Esophagus muscularis mucosa (tissue), 4 donors: ENCODE data around the gene DNAJC27. TPM values are rescaled to one million over a fixed set of nuclear protein-coding genes. Genes with fewer than 3 reads are reported as not detected.

Experiments
- DNase-seq: peaks from one replicate; pipeline ENCODE4 v3.0.0-alpha.2; 2017; ENCODE audit errors: extremely low spot score
- H3K27ac ChIP-seq, 4 donors: fragments of 200-600 bp; sonication (generic); replicated peaks in 1 of 4; 1 replicate in 3 of 4; 2 replicates in 1 of 4; pipeline ENCODE4 v1.5.1; 2016 to 2019; ENCODE audit warnings: mild to moderate bottlenecking in 1 of 4
- H3K27me3 ChIP-seq, 4 donors: fragments of 200-600 bp; sonication (generic); one replicate each; pipeline versions ENCODE4 v1.5.1 to v1.6.0; 2016 to 2019
- H3K36me3 ChIP-seq, 4 donors: fragments of 200-600 bp; sonication (generic); one replicate each; pipeline ENCODE4 v1.5.1; 2016 to 2019
- H3K4me1 ChIP-seq, 4 donors: fragments of 200-600 bp; sonication (generic); one replicate each; pipeline ENCODE4 v1.5.1; 2016 to 2019
- H3K4me3 ChIP-seq, 4 donors: fragments of 200-600 bp; sonication (generic); 1 replicate in 2 of 4; 2 replicates in 2 of 4; pipeline ENCODE4 v1.5.1; 2016 to 2019; ENCODE audit warnings: mild to moderate bottlenecking in 4 of 4, moderate library complexity in 1 of 4
- H3K9me3 ChIP-seq, 4 donors: fragments of 200-600 bp; sonication (generic); 1 replicate in 3 of 4; 2 replicates in 1 of 4; pipeline ENCODE4 v1.5.1; 2016 to 2019
- EP300 ChIP-seq: sonication (generic); formaldehyde crosslinking; IDR thresholded peaks from one replicate; pipeline ENCODE4 v1.6.1; 2017; ENCODE audit warnings: antibody characterized with exemption
- POLR2A ChIP-seq: fragments of 450-650 bp; IDR thresholded peaks from one replicate; pipeline ENCODE4 v1.6.1; 2017; ENCODE audit warnings: antibody characterized with exemption, moderate library complexity, mild to moderate bottlenecking, low read depth
- POLR2AphosphoS5 ChIP-seq, 2 donors: sonication (generic); formaldehyde crosslinking; IDR thresholded peaks; one replicate each; pipeline ENCODE4 v1.6.1; 2017; ENCODE audit warnings: antibody characterized with exemption in 2 of 2
- WGBS: methylation state at CpG from one replicate; pipeline ENCODE4 v1.1.5; 2018; 5-methylcytosine and 5-hydroxymethylcytosine counted together
- intact Hi-C: fragments of 100-400 bp; cut with DNase I; formaldehyde crosslinking; loops from one replicate; pipeline ENCODE4 v1.15.1; 2023
- total RNA-seq, 4 donors: library from RNA; depleted of rRNA; stranded (reverse); fragments of >200 nt; gene quantifications; one replicate each; pipeline versions ENCODE4 v1.1.0 to v1.2.1, GENCODE V29; 2016
- TF ChIP-seq, protein P1 (sequence below), 3 experiments: fragments of 200-600 bp in 2 of 3; fragments of 450-650 bp in 1 of 3; sonication (generic) in 2 of 3; IDR thresholded peaks; one replicate each; pipeline ENCODE4 v1.5.1; 2017 to 2019; ENCODE audit warnings: antibody characterized with exemption in 3 of 3, mild to moderate bottlenecking in 2 of 3, moderate library complexity in 1 of 3

Gene DNAJC27
- total RNA-seq, 4 donors from 2014 or later: 5.8 to 8.6 (median 7.5) TPM

DNA sequence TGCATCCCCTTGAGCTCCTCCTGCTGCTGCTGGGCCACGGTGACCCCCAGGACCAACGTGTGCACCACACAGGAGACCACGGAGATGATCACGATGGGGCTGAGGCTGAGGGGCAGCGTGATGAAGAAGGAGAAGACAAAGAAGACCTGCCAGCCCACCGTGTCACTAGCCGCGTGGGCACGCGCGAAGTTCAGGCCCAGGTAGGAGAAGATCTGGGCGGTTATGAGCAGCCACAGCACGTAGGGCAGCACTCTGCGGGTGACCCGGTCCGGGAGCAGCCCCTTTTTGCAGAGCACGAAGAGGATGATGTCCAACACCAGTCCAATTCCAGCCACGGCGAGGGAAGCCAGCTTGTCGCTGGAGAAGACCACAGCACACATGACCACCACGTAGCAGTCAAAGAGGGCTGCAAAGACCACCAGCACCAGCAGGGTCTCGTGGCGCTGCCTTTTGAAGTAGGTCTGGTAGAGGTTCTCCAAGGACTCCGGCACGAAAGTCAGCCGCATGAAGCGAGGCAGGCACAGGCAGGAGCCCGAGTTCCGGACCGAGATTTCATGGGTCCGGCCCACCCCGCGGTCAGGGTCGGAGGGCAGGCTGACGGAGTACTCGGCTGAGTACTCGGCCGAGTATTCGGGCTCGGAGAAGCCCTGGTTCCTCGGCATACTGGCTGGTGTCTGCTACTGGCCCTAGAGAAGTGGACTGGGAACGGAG, 53.3 kb downstream of the DNAJC27 start:
- Histone ChIP-seq H3K9me3 (no peaks in the 10 kb centered on the region), H3K27me3 (no peaks in the 10 kb centered on the region), H3K4me3 (peak overlapping the region; percentile 68 to 95 (median 76)), H3K27ac (peak overlapping the region in 3 of 4 donors; percentile 68 to 81 (median 70)), H3K36me3 (no peaks in the 10 kb centered on the region), H3K4me1 (peaks cover 3 to 52% (median 44%) of the 10 kb centered on the region in 4 donors)
- DNase-seq: no peak
- TF ChIP-seq POLR2AphosphoS5 (IDR thresholded peaks at IDR 0.05) (no peak), EP300 (no peak), POLR2A (no peak)
- TF ChIP-seq, protein P1, sequence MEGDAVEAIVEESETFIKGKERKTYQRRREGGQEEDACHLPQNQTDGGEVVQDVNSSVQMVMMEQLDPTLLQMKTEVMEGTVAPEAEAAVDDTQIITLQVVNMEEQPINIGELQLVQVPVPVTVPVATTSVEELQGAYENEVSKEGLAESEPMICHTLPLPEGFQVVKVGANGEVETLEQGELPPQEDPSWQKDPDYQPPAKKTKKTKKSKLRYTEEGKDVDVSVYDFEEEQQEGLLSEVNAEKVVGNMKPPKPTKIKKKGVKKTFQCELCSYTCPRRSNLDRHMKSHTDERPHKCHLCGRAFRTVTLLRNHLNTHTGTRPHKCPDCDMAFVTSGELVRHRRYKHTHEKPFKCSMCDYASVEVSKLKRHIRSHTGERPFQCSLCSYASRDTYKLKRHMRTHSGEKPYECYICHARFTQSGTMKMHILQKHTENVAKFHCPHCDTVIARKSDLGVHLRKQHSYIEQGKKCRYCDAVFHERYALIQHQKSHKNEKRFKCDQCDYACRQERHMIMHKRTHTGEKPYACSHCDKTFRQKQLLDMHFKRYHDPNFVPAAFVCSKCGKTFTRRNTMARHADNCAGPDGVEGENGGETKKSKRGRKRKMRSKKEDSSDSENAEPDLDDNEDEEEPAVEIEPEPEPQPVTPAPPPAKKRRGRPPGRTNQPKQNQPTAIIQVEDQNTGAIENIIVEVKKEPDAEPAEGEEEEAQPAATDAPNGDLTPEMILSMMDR (IDR thresholded peaks at IDR 0.05): no peak
- intact Hi-C loops: no loop called here
- 77% methylated on average over 27 of the region's 42 CpGs for WGBS

- Histone ChIP-seq H3K4me1 (peaks cover 3 to 57% (median 48%) of the 10 kb centered on the region in 4 donors), H3K4me3 (peak overlapping the region; percentile 68 to 95 (median 76)), H3K36me3 (no peaks in the 10 kb centered on the region), H3K27ac (peak overlapping the region in 2 of 4 donors; percentile 7 to 70), H3K27me3 (no peaks in the 10 kb centered on the region), H3K9me3 (no peaks in the 10 kb centered on the region)
- TF ChIP-seq, protein P1 (IDR thresholded peaks at IDR 0.05): no peak
- TF ChIP-seq POLR2A (no peak), POLR2AphosphoS5 (IDR thresholded peaks at IDR 0.05) (no peak), EP300 (no peak)
- intact Hi-C loops: no loop called here
- no peak for DNase-seq
- WGBS: 95% methylated on average over 12 of the region's 12 CpGs
Measured at GRCh38 chr2:24917731-24918325, 53.9 kb downstream of the DNAJC27 start.

GRCh38 chr2:24917086-24917485, 54.7 kb downstream of the DNAJC27 start:
- WGBS: no CpG with 5 or more reads among the region's 7 CpGs
- Histone ChIP-seq H3K27ac (peak overlapping the region in 3 of 4 donors; percentile 19 to 70 (median 20)), H3K9me3 (no peaks in the 10 kb centered on the region), H3K27me3 (no peaks in the 10 kb centered on the region), H3K36me3 (no peaks in the 10 kb centered on the region), H3K4me1 (peaks cover 3 to 57% (median 49%) of the 10 kb centered on the region in 4 donors), H3K4me3 (peak overlapping the region; percentile 68 to 95 (median 76))
- no peak for DNase-seq
- intact Hi-C loops: no loop called here
- TF ChIP-seq, protein P1 (IDR thresholded peaks at IDR 0.05): no peak
- TF ChIP-seq POLR2AphosphoS5 (IDR thresholded peaks at IDR 0.05) (no peak), EP300 (no peak), POLR2A (no peak)

- intact Hi-C loops: no loop called here
- DNase-seq: no peak
- Histone ChIP-seq H3K27ac (peak overlapping the region in 2 of 4 donors; percentile 6 to 28), H3K4me3 (peak overlapping the region in 2 of 4 donors; percentile 12 to 68), H3K9me3 (no peaks in the 10 kb centered on the region), H3K27me3 (no peaks in the 10 kb centered on the region), H3K4me1 (peaks cover 3 to 52% (median 46%) of the 10 kb centered on the region in 4 donors), H3K36me3 (peaks cover 0 to 3% (median 0%) of the 10 kb centered on the region in 4 donors)
- 82% methylated on average over 4 of the region's 4 CpGs for WGBS
- TF ChIP-seq POLR2AphosphoS5 (IDR thresholded peaks at IDR 0.05): no peak
- TF ChIP-seq POLR2A: no peak
- no peak for TF ChIP-seq EP300
- TF ChIP-seq, protein P1 (IDR thresholded peaks at IDR 0.05): no peak
Measured at GRCh38 chr2:24915796-24916195, 56.0 kb downstream of the DNAJC27 start.
